GM13977 (cell line): ENCODE data around the gene INPP5D.
"Not testable (repeated sequence)": the region's sequence is repeated elsewhere in the genome, so short reads cannot be mapped to it uniquely, and the experiment has no call there.

Experiments used
- DNase-seq: peaks from one replicate; pipeline ENCODE4 v3.0.0; 2012; ENCODE audit warnings: low spot score
- CTCF ChIP-seq: IDR thresholded peaks from 2 replicates; pipeline ENCODE4 v1.5.1; 2012; ENCODE audit warnings: mild to moderate bottlenecking, control low read depth; ENCODE audit not compliant: insufficient read depth; ENCODE audit errors: extremely low read depth, missing control alignments
- in situ Hi-C: fragments of 300-500 bp; cut with MboI; formaldehyde crosslinking; loops from one replicate; pipeline ENCODE4 v1.12.0; 2022; ENCODE audit warnings: low sequenced_read_pairs, low pct_unique_long_range_greater_than_20kb, mixed read lengths, inconsistent platforms; ENCODE audit not compliant: unreplicated experiment

The INPP5D gene

GRCh38 chr2:233013650-233014049 lies 46.5 kb upstream of the INPP5D start:
- TF ChIP-seq CTCF, result no peak
- DNase-seq, result no peak
- in situ Hi-C loops, result no loop called here

GRCh38 chr2:233015019-233015645 lies 45.0 kb upstream of the INPP5D start:
- in situ Hi-C loops, result no loop called here
- DNase-seq, result no peak
- TF ChIP-seq CTCF, result no peak

- DNase-seq, result no peak
- no peak for TF ChIP-seq CTCF
- in situ Hi-C loops, result no loop called here
These were observed 42.2 kb upstream of the INPP5D start for GRCh38 chr2:233017947-233018346.

- in situ Hi-C loops, DNase-seq: not testable (repeated sequence)
These were observed 40.5 kb upstream of the INPP5D start for GRCh38 chr2:233019610-233020009.

GRCh38 chr2:233020454-233020853 lies 39.7 kb upstream of the INPP5D start:
- in situ Hi-C loops, result no loop called here
- no peak for TF ChIP-seq CTCF
- no peak for DNase-seq

- TF ChIP-seq CTCF, result no peak
- DNase-seq, result no peak
- in situ Hi-C loops, result no loop called here
These were observed 38.4 kb upstream of the INPP5D start for GRCh38 chr2:233021771-233022170.

- no peak for TF ChIP-seq CTCF
- no peak for DNase-seq
- in situ Hi-C loops, result no loop called here
These were observed 37.6 kb upstream of the INPP5D start for GRCh38 chr2:233022561-233022960.
